RWPE2 (cell line): Measurements from ENCODE around the gene PTGES2.

Experiments
- ATAC-seq: fragments of 200-7000 bp; cut with Tn5 transposase; 3 replicates; pipeline ENCODE4 v1.9.1; 2021; ENCODE audit warnings: low read depth
- DNase-seq: peaks from one replicate; pipeline ENCODE4 v3.0.0-alpha.2; 2020; ENCODE audit warnings: low spot score
- H3K27ac ChIP-seq: fragments of 450-650 bp; 2 replicates; pipeline ENCODE4 v1.5.1; 2017; ENCODE audit warnings: mild to moderate bottlenecking; ENCODE audit not compliant: poor library complexity, severe bottlenecking
- H3K27me3 ChIP-seq: fragments of 250-450 bp; sonication (Bioruptor Pico); 2 replicates; pipeline ENCODE4 v1.5.1; 2021; ENCODE audit warnings: mild to moderate bottlenecking, moderate library complexity; ENCODE audit not compliant: insufficient read depth, poor library complexity, severe bottlenecking
- H3K36me3 ChIP-seq: fragments of 250-450 bp; sonication (Bioruptor Pico); 2 replicates; pipeline ENCODE4 v1.5.1; 2020; ENCODE audit warnings: low read depth, mild to moderate bottlenecking, moderate library complexity
- H3K4me1 ChIP-seq: fragments of 250-450 bp; sonication (Bioruptor Pico); 2 replicates; pipeline ENCODE4 v1.5.1; 2021; ENCODE audit warnings: mild to moderate bottlenecking, moderate library complexity; ENCODE audit not compliant: insufficient read depth, poor library complexity, severe bottlenecking
- H3K4me3 ChIP-seq: fragments of 250-450 bp; sonication (Bioruptor Pico); 2 replicates; pipeline ENCODE4 v1.5.1; 2021; ENCODE audit warnings: mild to moderate bottlenecking, moderate library complexity; ENCODE audit not compliant: severe bottlenecking
- H3K9me3 ChIP-seq: fragments of 250-450 bp; sonication (Bioruptor Pico); 2 replicates; pipeline ENCODE4 v1.5.1; 2021; ENCODE audit warnings: mild to moderate bottlenecking, moderate library complexity; ENCODE audit not compliant: severe bottlenecking
- TF ChIP-seq, protein P1 (sequence below): fragments of 450-650 bp; IDR thresholded peaks from one replicate; pipeline ENCODE4 v1.5.1; 2017; ENCODE audit warnings: mild to moderate bottlenecking, moderate library complexity; ENCODE audit not compliant: poor library complexity, severe bottlenecking

The PTGES2 gene

DNA sequence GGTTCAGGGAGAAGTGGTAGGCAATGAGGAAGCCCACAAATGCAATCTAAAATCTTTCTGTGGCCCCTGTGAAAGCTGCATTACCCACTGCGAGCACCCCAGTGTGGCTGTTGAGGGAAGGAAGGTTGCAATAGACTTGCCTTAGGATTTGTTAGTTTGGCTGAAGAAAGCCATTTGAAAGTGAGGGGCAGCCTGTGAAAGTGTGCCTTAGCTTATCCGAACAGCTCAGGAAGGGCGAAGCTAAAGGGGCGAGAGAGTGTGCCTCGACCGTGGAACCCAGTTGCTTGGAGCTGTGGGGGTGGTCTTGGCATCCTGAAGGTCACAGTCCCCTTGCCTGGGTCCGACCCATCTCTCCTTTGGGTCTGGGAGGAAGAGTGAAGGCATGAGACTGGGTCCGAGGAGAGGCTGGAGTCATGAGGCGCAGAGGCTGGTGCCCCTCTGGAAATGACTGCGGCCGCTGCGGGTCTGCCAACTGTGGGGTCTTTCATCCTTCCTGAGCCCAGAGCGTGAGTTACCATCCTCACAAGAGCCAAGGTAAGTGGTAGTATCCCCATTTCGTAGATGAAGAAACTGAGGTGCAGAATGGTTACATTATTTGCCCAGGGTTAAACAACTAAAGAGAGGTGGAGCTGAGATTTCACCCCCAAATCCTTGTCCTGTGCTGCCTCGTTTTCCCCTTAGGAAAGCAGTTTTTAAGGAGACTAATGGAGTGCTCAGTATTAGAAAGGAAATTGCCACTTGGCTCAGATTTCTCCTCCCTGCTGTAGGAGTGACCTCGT is 35.1 kb downstream of the PTGES2 start:
- no peaks in the 10 kb centered on the region for H3K36me3 ChIP-seq
- no peak overlapping the region for H3K27ac ChIP-seq
- no peak overlapping the region for H3K4me3 ChIP-seq
- peaks cover 14% of the 10 kb centered on the region for H3K4me1 ChIP-seq
- TF ChIP-seq, protein P1, sequence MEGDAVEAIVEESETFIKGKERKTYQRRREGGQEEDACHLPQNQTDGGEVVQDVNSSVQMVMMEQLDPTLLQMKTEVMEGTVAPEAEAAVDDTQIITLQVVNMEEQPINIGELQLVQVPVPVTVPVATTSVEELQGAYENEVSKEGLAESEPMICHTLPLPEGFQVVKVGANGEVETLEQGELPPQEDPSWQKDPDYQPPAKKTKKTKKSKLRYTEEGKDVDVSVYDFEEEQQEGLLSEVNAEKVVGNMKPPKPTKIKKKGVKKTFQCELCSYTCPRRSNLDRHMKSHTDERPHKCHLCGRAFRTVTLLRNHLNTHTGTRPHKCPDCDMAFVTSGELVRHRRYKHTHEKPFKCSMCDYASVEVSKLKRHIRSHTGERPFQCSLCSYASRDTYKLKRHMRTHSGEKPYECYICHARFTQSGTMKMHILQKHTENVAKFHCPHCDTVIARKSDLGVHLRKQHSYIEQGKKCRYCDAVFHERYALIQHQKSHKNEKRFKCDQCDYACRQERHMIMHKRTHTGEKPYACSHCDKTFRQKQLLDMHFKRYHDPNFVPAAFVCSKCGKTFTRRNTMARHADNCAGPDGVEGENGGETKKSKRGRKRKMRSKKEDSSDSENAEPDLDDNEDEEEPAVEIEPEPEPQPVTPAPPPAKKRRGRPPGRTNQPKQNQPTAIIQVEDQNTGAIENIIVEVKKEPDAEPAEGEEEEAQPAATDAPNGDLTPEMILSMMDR, result no peak
- no peaks in the 10 kb centered on the region for H3K9me3 ChIP-seq
- H3K27me3 ChIP-seq, result no peaks in the 10 kb centered on the region
- DNase-seq, result no peak
- ATAC-seq, result no peak

DNA sequence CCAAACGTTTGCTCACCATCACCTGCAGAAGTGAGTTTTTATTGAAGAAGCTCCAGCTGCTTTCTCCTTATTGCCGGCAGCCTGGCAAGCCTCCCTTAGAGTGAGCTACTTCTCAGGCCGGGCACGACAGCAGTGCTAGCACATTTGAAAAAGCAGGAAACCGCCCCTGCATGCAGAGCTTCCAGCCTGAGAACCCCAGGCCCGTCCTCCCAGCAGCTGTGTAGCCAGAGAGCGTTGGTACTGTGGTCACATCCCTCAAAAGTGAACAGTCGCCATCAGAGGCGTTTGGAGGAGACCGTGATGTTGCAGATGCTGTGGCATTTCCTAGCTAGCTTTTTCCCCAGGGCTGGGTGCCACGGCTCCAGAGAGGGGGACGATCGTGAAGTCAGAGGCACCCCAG is 36.0 kb downstream of the PTGES2 start:
- H3K27ac ChIP-seq, result no peak overlapping the region
- H3K4me1 ChIP-seq, result peaks cover 14% of the 10 kb centered on the region
- TF ChIP-seq, protein P1, result no peak

DNA sequence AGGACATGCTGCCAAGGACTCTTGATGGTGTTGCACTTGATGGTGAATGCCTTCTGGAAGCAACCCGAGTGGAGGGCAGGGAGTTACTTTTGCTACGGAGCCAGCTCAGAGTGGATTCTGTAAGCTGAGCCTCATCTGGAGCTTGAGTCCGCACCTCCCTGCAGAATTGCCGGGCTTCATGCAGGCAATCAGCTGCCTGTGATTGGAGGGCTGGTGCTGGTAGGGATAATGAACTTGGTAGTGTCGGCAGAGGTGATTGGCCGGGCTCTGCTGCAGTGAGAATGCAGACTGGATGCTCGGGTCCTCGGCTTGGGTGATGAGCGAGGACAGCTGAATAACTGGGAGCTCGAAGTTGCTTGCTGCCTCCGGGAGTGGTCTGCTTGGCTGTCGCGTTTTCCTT is 36.4 kb downstream of the PTGES2 start:
- peaks cover 14% of the 10 kb centered on the region for H3K4me1 ChIP-seq
- H3K27ac ChIP-seq, result no peak overlapping the region
- H3K36me3 ChIP-seq, result no peaks in the 10 kb centered on the region
- no peaks in the 10 kb centered on the region for H3K27me3 ChIP-seq
- H3K4me3 ChIP-seq, result no peak overlapping the region
- no peak for ATAC-seq
- no peak for DNase-seq
- no peaks in the 10 kb centered on the region for H3K9me3 ChIP-seq
- TF ChIP-seq, protein P1, result no peak

More for the DNA sequence above, 36.0 kb downstream of the PTGES2 start:
- no peaks in the 10 kb centered on the region for H3K9me3 ChIP-seq
- H3K36me3 ChIP-seq, result no peaks in the 10 kb centered on the region
- ATAC-seq (no peak), DNase-seq (no peak)
- H3K27me3 ChIP-seq, result no peaks in the 10 kb centered on the region
- no peak overlapping the region for H3K4me3 ChIP-seq

DNA sequence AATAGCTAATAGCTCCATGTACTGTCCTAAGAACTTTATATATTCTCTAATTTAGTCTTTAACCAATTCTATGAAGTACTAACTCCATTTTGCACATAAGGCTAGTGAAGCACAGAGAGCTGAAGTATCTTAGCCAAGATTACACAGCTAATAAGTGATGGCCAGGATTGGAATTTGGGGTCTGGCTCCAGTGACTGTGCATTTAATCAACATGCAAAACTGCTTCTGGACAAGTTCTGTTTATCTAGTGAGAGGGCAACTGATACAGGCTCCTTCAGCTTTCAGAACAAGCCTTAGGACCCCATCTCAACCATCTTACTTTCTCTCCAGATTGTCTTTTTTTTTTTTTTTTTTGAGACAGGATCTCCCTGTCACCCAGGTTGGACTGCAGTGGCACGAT is 38.2 kb downstream of the PTGES2 start:
- ATAC-seq, result no peak
- TF ChIP-seq, protein P1, result no peak
- Histone ChIP-seq H3K27ac (no peak overlapping the region), H3K4me1 (peaks cover 10% of the 10 kb centered on the region), H3K27me3 (no peaks in the 10 kb centered on the region), H3K9me3 (no peaks in the 10 kb centered on the region), H3K36me3 (0 out of 2 replicates have a peak, but pooled peaks cover 4% of the 10 kb centered on the region), H3K4me3 (no peak overlapping the region)
- no peak for DNase-seq

DNA sequence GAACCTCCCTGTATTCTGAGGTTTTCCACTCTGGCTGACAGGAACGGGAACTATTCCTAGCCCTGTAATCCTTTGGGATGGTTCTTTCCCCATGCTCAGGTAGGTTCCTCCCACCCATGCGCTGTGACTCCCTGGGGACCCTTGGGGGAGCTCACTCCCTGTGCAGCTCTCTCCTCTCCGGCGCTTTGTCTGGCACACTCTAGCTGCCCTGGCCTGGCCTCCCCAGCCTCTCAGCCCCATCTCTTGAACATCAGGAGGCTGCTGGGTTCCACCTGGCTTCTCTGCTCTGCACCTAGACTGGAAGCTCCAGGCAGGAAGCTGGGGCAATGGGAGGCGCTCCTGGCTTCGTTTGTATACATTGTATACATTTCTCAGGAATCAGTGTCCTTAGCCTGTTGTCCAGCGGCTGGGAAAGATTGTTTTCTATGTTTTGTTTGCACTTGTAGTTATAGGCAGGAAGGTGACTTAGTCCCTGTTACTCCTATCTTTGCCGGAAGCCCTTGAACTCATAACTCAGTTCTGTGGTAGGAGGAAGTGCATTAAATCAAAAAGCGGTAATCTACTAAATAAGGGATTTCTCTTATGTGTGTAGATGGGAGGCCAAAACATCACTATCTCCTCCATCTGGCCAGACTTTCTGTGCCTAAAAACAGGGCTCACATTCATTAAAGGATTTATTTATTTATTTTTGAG is 39.1 kb downstream of the PTGES2 start:
- Histone ChIP-seq H3K4me3 (no peak overlapping the region), H3K27ac (no peak overlapping the region), H3K4me1 (peaks cover 1% of the 10 kb centered on the region), H3K9me3 (no peaks in the 10 kb centered on the region), H3K27me3 (no peaks in the 10 kb centered on the region), H3K36me3 (0 out of 2 replicates have a peak, but pooled peaks cover 4% of the 10 kb centered on the region)
- ATAC-seq (no peak), DNase-seq (no peak)
- TF ChIP-seq, protein P1, result no peak
